ENCODE results near the gene ATP1A2. TPM values are rescaled to one million over a fixed set of nuclear protein-coding genes. Genes with fewer than 3 reads are reported as not detected.
A peak's percentile ranks its signal among the peaks of the same experiment; 100 is the strongest.

Gene ATP1A2
- total and polyA plus RNA-seq, 2 experiments from 2014 or later: 4.9 to 17.7 TPM

- ATAC-seq (peak; percentile 6; the same call in 1 of the 3 replicates), DNase-seq (ENCODE audit: low spot score) (peak; percentile 87)
- TF ChIP-seq ZNF331 (CRISPR knock-in tag; IDR thresholded peaks at IDR 0.05; ENCODE audit: low read depth) (no peak), STAT1 (IDR thresholded peaks at IDR 0.05; ENCODE audit: unreplicated experiment) (no peak)
- Mint-ChIP-seq H3K27me3 (ENCODE audit: insufficient read depth, low read depth, poor library complexity) (peaks cover 41% of the 10 kb centered on the region), H3K36me3 (ENCODE audit: low read depth) (peaks cover 12% of the 10 kb centered on the region; the same call in 2 of the 3 replicates), H3K9me3 (no peaks in the 10 kb centered on the region; the same call in 2 of the 3 replicates), H3K4me3 (no peak within 1 kb of the TSS), H3K27ac (no peak within 1 kb of the TSS), H3K4me1 (peaks cover 17% of the 10 kb centered on the region)
- H3K4me1 ChIP-seq (ENCODE audit: insufficient read depth): no peaks in the 10 kb centered on the region
- H3K27ac ChIP-seq (ENCODE audit: low read depth): no peak within 1 kb of the TSS
- no peak within 1 kb of the TSS for H2AFZ ChIP-seq
- peaks cover 55% of the 10 kb centered on the region for H3K27me3 ChIP-seq (ENCODE audit: insufficient read depth)
- H3K4me2 ChIP-seq: no peak within 1 kb of the TSS
- no peaks in the 10 kb centered on the region for H3K79me2 ChIP-seq (replicated peaks; ENCODE audit: insufficient read depth)
- H3K36me3 ChIP-seq (ENCODE audit: insufficient read depth): no peaks in the 10 kb centered on the region
- H3K9me2 ChIP-seq (ENCODE audit: insufficient read depth): no peaks in the 10 kb centered on the region
- peaks cover 7% of the 10 kb centered on the region for H3F3A ChIP-seq (replicated peaks; ENCODE audit: low read depth)
- no peaks in the 10 kb centered on the region; the same call in 1 of the 2 replicates for H4K20me1 ChIP-seq (replicated peaks; ENCODE audit: insufficient read depth)
- no peak within 1 kb of the TSS for H3K4me3 ChIP-seq
Measured at GRCh38 chr1:160081261-160081936, 34.2 kb upstream of the ATP1A2 start, which contains the start of gene KCNJ9. KCNJ9 (plus strand) TSS chr1:160081538; CDS start chr1:160084031, 2,493 bp downstream.

GRCh38 chr1:160082487-160082886 lies 33.1 kb upstream of the ATP1A2 start:
- H3K4me1 Mint-ChIP-seq: peaks cover 17% of the 10 kb centered on the region
- H3K4me3 Mint-ChIP-seq: no peak overlapping the region
- no peaks in the 10 kb centered on the region for H3K4me1 ChIP-seq (ENCODE audit: insufficient read depth)
- no peak overlapping the region for H2AFZ ChIP-seq
- no peak for DNase-seq (ENCODE audit: low spot score)
- TF ChIP-seq POLR2AphosphoS5 (IDR thresholded peaks at IDR 0.05; ENCODE audit: low read depth): no peak
- TF ChIP-seq ZNF462 (CRISPR knock-in tag; IDR thresholded peaks at IDR 0.05): no peak
- H3K27me3 ChIP-seq (ENCODE audit: insufficient read depth): peaks cover 55% of the 10 kb centered on the region
- no peaks in the 10 kb centered on the region; the same call in 1 of the 2 replicates for H4K20me1 ChIP-seq (replicated peaks; ENCODE audit: insufficient read depth)
- no peak overlapping the region for H3K4me3 ChIP-seq
- H3K36me3 Mint-ChIP-seq (ENCODE audit: low read depth): peaks cover 12% of the 10 kb centered on the region
- H3K27ac ChIP-seq (ENCODE audit: low read depth): no peak overlapping the region
- peaks cover 5% of the 10 kb centered on the region for H3F3A ChIP-seq (replicated peaks; ENCODE audit: low read depth)
- H3K27ac Mint-ChIP-seq: no peak overlapping the region
- no peak for ATAC-seq
- H3K79me2 ChIP-seq (replicated peaks; ENCODE audit: insufficient read depth): no peaks in the 10 kb centered on the region
- H3K9me3 Mint-ChIP-seq: no peaks in the 10 kb centered on the region; the same call in 2 of the 3 replicates
- H3K9me2 ChIP-seq (ENCODE audit: insufficient read depth): no peaks in the 10 kb centered on the region
- H3K27me3 Mint-ChIP-seq (ENCODE audit: insufficient read depth, low read depth, poor library complexity): peaks cover 41% of the 10 kb centered on the region
- no peaks in the 10 kb centered on the region for H3K36me3 ChIP-seq (ENCODE audit: insufficient read depth)
- H3K4me2 ChIP-seq: no peak overlapping the region
